Neural cell (in vitro differentiated cells): Measurements from ENCODE around the gene PIK3R3. TPM values are rescaled to one million over a fixed set of nuclear protein-coding genes. Genes with fewer than 3 reads are reported as not detected.

ENCODE experiments used
- H2AFZ ChIP-seq: fragments of 200-600, 300-800 bp; sonication (generic), shearing (Covaris generic); 2 replicates; pipeline ENCODE4 v1.6.0; 2014; ENCODE audit warnings: low read depth, mild to moderate bottlenecking, antibody characterized with exemption, low read length, moderate library complexity
- H3F3A ChIP-seq: fragments of 200-600 bp; shearing (Covaris generic); 2 replicates; pipeline ENCODE4 v1.6.1; 2016; ENCODE audit warnings: mild to moderate bottlenecking, moderate library complexity, mixed read lengths, antibody characterized with exemption, low read length; ENCODE audit not compliant: insufficient read depth, poor library complexity, severe bottlenecking
- H3K27ac ChIP-seq: fragments of 200-600, 300-800 bp; sonication (generic), shearing (Covaris generic); 2 replicates; pipeline ENCODE4 v1.5.1; 2014; ENCODE audit warnings: mild to moderate bottlenecking, low read length, moderate library complexity
- H3K27me3 ChIP-seq: fragments of 300-800, 200-600 bp; sonication (generic), shearing (Covaris generic); 2 replicates; pipeline ENCODE4 v1.6.0; 2014; ENCODE audit warnings: mild to moderate bottlenecking, low read depth, low read length, moderate library complexity; ENCODE audit not compliant: insufficient read depth
- H3K36me3 ChIP-seq: fragments of 300-800, 200-600 bp; sonication (generic), shearing (Covaris generic); 2 replicates; pipeline ENCODE4 v1.5.1; 2014; ENCODE audit warnings: mild to moderate bottlenecking, antibody characterized with exemption, low read length, moderate library complexity; ENCODE audit not compliant: insufficient read depth
- H3K4me2 ChIP-seq: fragments of 300-800, 200-600 bp; sonication (generic), shearing (Covaris generic); 2 replicates; pipeline ENCODE4 v1.6.0; 2014; ENCODE audit warnings: mild to moderate bottlenecking, low read length
- H3K4me3 ChIP-seq: fragments of 300-800, 200-600 bp; sonication (generic), shearing (Covaris generic); 2 replicates; pipeline ENCODE4 v1.5.1; 2014; ENCODE audit warnings: mild to moderate bottlenecking, low read length, moderate library complexity
- H3K79me2 ChIP-seq: fragments of 200-600 bp; shearing (Covaris generic); replicated peaks from 2 replicates; pipeline ENCODE4 v1.6.0; 2014; ENCODE audit warnings: mild to moderate bottlenecking, low read length, moderate library complexity; ENCODE audit not compliant: insufficient read depth
- H3K9ac ChIP-seq: fragments of 300-800, 200-600 bp; sonication (generic), shearing (Covaris generic); 2 replicates; pipeline ENCODE4 v1.6.1; 2016; ENCODE audit warnings: mild to moderate bottlenecking, low read length, mixed read lengths
- H3K9me2 ChIP-seq: fragments of 200-600 bp; shearing (Covaris generic); 2 replicates; pipeline ENCODE4 v1.6.1; 2016; ENCODE audit warnings: mild to moderate bottlenecking, low read length, mixed read lengths; ENCODE audit not compliant: insufficient read depth
- H3K9me3 ChIP-seq: fragments of 200-600, 300-800 bp; sonication (generic), shearing (Covaris generic); 2 replicates; pipeline ENCODE4 v1.6.1; 2016; ENCODE audit warnings: mild to moderate bottlenecking, mixed run types, low read length, moderate library complexity, mixed read lengths
- H4K20me1 ChIP-seq: fragments of 200-600 bp; shearing (Covaris generic); 2 replicates; pipeline ENCODE4 v1.6.1; 2016; ENCODE audit warnings: mild to moderate bottlenecking, mixed run types; ENCODE audit not compliant: insufficient read depth
- EP300 ChIP-seq: fragments of 450-650 bp; conservative IDR thresholded peaks from 2 replicates; pipeline ENCODE4 v1.6.1; 2014; ENCODE audit warnings: antibody characterized with exemption, mild to moderate bottlenecking, moderate library complexity; ENCODE audit not compliant: poor library complexity, severe bottlenecking
- EZH2 ChIP-seq: fragments of 200-600, 300-800 bp; shearing (Covaris generic), sonication (generic); IDR thresholded peaks from 2 replicates; pipeline ENCODE4 v1.6.1; 2014; ENCODE audit warnings: antibody characterized with exemption, low read length, borderline replicate concordance, mild to moderate bottlenecking; ENCODE audit not compliant: insufficient read depth, poor library complexity, severe bottlenecking
- MXI1 ChIP-seq: fragments of 450-650 bp; conservative IDR thresholded peaks from 2 replicates; pipeline ENCODE4 v1.6.1; 2014; ENCODE audit warnings: antibody characterized with exemption, mild to moderate bottlenecking; ENCODE audit not compliant: poor library complexity, severe bottlenecking
- POLR2AphosphoS5 ChIP-seq: IDR thresholded peaks from 2 replicates; pipeline ENCODE4 v1.6.1; 2012
- RAD21 ChIP-seq: fragments of 450-650 bp; conservative IDR thresholded peaks from 2 replicates; pipeline ENCODE4 v1.6.1; 2014; ENCODE audit warnings: antibody characterized with exemption, mild to moderate bottlenecking, moderate library complexity
- SMC3 ChIP-seq: fragments of 450-650 bp; conservative IDR thresholded peaks from 2 replicates; pipeline ENCODE4 v1.6.1; 2014; ENCODE audit warnings: antibody characterized with exemption, mild to moderate bottlenecking, moderate library complexity; ENCODE audit not compliant: poor library complexity
- polyA plus RNA-seq: library from polyadenylated mRNA; depleted of rRNA; stranded (reverse); fragments of >200 nt; gene quantifications from 2 replicates; pipeline ENCODE4 v1.2.3, GENCODE V29; 2014
- TF ChIP-seq, protein P1 (sequence below): fragments of 450-650 bp; IDR thresholded peaks from 2 replicates; pipeline ENCODE4 v1.5.1; 2014; ENCODE audit warnings: antibody characterized with exemption, mild to moderate bottlenecking, moderate library complexity; ENCODE audit not compliant: poor library complexity, severe bottlenecking
- TF ChIP-seq, protein P2 (sequence below): IDR thresholded peaks from 2 replicates; pipeline ENCODE4 v1.6.1; 2012; ENCODE audit warnings: borderline replicate concordance

The PIK3R3 gene
- polyA plus RNA-seq, 1 donor from 2014 or later = 119 TPM

DNA sequence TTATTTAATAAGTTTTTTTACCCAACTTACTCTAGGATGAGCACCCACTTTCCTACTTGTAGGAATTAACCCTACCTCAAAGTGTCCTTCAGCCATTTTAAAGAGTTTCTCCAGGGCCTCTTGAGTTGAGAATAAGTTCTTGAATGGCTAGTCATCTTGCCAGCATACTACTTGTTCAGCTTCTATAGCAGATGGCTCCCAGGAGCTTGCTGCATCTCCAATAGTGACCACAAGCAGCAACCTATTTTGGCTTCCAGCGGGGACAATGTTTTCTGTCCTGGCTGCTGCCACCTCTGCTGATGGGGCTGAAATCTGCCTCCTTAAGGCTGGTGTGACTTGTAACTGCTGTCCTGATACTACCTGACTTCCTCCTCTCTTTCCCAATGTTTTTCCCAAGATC is 20.8 kb upstream of the PIK3R3 start:
- Histone ChIP-seq H3K4me3 (no peak overlapping the region), H3K9me2 (no peaks in the 10 kb centered on the region), H3K4me2 (no peak overlapping the region), H3K79me2 (no peaks in the 10 kb centered on the region), H3K9ac (no peak overlapping the region), H3K36me3 (no peaks in the 10 kb centered on the region), H3K27me3 (no peaks in the 10 kb centered on the region), H4K20me1 (no peaks in the 10 kb centered on the region), H3K9me3 (no peaks in the 10 kb centered on the region), H3F3A (no peaks in the 10 kb centered on the region), H2AFZ (no peak overlapping the region), H3K27ac (no peak overlapping the region)
- TF ChIP-seq EZH2 (no peak), MXI1 (no peak), EP300 (no peak)
- TF ChIP-seq, protein P1, sequence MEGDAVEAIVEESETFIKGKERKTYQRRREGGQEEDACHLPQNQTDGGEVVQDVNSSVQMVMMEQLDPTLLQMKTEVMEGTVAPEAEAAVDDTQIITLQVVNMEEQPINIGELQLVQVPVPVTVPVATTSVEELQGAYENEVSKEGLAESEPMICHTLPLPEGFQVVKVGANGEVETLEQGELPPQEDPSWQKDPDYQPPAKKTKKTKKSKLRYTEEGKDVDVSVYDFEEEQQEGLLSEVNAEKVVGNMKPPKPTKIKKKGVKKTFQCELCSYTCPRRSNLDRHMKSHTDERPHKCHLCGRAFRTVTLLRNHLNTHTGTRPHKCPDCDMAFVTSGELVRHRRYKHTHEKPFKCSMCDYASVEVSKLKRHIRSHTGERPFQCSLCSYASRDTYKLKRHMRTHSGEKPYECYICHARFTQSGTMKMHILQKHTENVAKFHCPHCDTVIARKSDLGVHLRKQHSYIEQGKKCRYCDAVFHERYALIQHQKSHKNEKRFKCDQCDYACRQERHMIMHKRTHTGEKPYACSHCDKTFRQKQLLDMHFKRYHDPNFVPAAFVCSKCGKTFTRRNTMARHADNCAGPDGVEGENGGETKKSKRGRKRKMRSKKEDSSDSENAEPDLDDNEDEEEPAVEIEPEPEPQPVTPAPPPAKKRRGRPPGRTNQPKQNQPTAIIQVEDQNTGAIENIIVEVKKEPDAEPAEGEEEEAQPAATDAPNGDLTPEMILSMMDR = no peak

DNA sequence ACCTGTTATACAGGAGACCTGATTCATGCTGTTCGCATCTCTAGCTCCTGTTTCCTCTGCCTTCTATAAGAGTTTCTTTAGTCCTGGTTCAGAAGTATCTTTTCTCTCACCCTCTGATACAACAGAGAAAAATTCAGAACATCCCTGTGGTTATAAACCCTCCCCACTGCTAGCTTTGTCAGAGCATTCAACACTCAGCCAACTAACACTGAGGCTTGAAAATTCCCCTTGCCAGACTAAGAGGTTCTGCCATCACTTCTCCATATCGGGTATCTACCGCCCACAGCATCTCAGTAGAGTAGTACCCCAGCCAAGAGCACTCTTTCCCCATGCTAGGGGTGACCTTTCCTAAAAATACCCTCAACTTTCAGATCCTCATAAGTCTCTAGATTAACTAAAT is 19.6 kb upstream of the PIK3R3 start:
- Histone ChIP-seq H3F3A (no peaks in the 10 kb centered on the region), H3K36me3 (no peaks in the 10 kb centered on the region), H3K9ac (no peak overlapping the region), H3K4me2 (no peak overlapping the region), H3K4me3 (no peak overlapping the region), H2AFZ (no peak overlapping the region), H4K20me1 (no peaks in the 10 kb centered on the region), H3K79me2 (no peaks in the 10 kb centered on the region), H3K27me3 (no peaks in the 10 kb centered on the region), H3K9me3 (no peaks in the 10 kb centered on the region), H3K9me2 (no peaks in the 10 kb centered on the region), H3K27ac (no peak overlapping the region)
- TF ChIP-seq, protein P1 = no peak
- no peak for TF ChIP-seq POLR2AphosphoS5
- TF ChIP-seq MXI1 = no peak
- TF ChIP-seq, protein P2, sequence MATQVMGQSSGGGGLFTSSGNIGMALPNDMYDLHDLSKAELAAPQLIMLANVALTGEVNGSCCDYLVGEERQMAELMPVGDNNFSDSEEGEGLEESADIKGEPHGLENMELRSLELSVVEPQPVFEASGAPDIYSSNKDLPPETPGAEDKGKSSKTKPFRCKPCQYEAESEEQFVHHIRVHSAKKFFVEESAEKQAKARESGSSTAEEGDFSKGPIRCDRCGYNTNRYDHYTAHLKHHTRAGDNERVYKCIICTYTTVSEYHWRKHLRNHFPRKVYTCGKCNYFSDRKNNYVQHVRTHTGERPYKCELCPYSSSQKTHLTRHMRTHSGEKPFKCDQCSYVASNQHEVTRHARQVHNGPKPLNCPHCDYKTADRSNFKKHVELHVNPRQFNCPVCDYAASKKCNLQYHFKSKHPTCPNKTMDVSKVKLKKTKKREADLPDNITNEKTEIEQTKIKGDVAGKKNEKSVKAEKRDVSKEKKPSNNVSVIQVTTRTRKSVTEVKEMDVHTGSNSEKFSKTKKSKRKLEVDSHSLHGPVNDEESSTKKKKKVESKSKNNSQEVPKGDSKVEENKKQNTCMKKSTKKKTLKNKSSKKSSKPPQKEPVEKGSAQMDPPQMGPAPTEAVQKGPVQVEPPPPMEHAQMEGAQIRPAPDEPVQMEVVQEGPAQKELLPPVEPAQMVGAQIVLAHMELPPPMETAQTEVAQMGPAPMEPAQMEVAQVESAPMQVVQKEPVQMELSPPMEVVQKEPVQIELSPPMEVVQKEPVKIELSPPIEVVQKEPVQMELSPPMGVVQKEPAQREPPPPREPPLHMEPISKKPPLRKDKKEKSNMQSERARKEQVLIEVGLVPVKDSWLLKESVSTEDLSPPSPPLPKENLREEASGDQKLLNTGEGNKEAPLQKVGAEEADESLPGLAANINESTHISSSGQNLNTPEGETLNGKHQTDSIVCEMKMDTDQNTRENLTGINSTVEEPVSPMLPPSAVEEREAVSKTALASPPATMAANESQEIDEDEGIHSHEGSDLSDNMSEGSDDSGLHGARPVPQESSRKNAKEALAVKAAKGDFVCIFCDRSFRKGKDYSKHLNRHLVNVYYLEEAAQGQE = no peak

DNA sequence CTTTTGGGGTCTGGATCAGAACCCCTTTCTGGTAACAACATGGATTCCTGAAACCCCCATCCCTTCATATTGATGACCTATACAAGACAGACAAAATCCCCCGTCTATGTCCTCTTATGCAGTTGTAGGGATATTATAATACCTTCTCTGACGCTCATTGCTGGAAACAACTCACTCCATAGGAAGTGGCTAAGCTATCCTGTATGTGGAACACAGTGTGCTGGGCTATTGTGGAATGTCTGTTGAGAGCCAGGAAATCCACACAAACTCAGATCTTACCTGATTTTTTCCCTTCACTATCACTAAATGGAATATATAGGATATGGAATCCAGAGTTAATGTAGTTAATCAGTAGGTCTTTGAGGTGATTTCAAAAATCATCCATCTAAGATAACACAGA is 17.7 kb upstream of the PIK3R3 start:
- no peak overlapping the region for H3K4me3 ChIP-seq
- no peak for TF ChIP-seq EZH2
- no peak for TF ChIP-seq SMC3
- TF ChIP-seq MXI1 = no peak
- TF ChIP-seq RAD21 = no peak
- TF ChIP-seq POLR2AphosphoS5 = no peak
- TF ChIP-seq, protein P2 = no peak
- TF ChIP-seq EP300 = no peak

More for the DNA sequence above, 17.7 kb upstream of the PIK3R3 start:
- H3K36me3 ChIP-seq = no peaks in the 10 kb centered on the region
- H3K27me3 ChIP-seq = no peaks in the 10 kb centered on the region
- H3K9me2 ChIP-seq = no peaks in the 10 kb centered on the region
- no peaks in the 10 kb centered on the region for H3K79me2 ChIP-seq
- H3K4me2 ChIP-seq = no peak overlapping the region
- no peak overlapping the region for H3K27ac ChIP-seq
- H2AFZ ChIP-seq = no peak overlapping the region
- no peaks in the 10 kb centered on the region for H3F3A ChIP-seq
- H3K9me3 ChIP-seq = no peaks in the 10 kb centered on the region
- H4K20me1 ChIP-seq = no peaks in the 10 kb centered on the region
- no peak overlapping the region for H3K9ac ChIP-seq
